ENCODE measurements around the gene TNFRSF14. TPM values are rescaled to one million over a fixed set of nuclear protein-coding genes. Genes with fewer than 3 reads are reported as not detected.

Gene TNFRSF14
- total RNA-seq, 1 donor, result 17.7 TPM

GRCh38 chr1:2558420-2558819 lies 2.2 kb downstream of the TNFRSF14 start:
- no peak for TF ChIP-seq CTCF (IDR thresholded peaks at IDR 0.05; ENCODE audit: insufficient read depth, low read depth, low read length)
- no peak overlapping the region for H3K4me3 ChIP-seq (ENCODE audit: low read depth, low read length)
- DNase-seq (ENCODE audit: low read depth), result no peak

DNA sequence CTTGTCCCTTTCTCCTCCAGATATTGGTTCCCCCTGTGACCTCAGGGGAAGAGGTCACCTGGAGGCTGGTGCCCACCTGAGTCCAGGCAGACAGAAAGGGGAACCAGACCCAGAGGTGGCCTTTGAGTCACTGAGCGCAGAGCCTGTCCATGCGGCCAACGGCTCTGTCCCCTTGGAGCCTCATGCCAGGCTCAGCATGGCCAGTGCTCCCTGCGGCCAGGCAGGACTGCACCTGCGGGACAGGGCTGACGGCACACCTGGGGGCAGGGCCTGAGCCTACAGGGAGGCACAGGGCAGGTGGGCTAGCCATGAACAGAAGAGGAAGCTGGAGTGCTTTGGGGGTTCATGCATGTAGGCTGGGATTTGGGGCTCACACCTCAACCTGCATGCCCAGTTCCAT lies 2.7 kb downstream of the TNFRSF14 start:
- no peak overlapping the region for H3K4me3 ChIP-seq (ENCODE audit: low read depth, low read length)
- DNase-seq (ENCODE audit: low read depth), result no peak
- no peak for TF ChIP-seq CTCF (IDR thresholded peaks at IDR 0.05; ENCODE audit: insufficient read depth, low read depth, low read length)

GRCh38 chr1:2559509-2560298 lies 3.5 kb downstream of the TNFRSF14 start:
- H3K4me3 ChIP-seq (ENCODE audit: low read depth, low read length), result no peak overlapping the region
- no peak for DNase-seq (ENCODE audit: low read depth)
- TF ChIP-seq CTCF (IDR thresholded peaks at IDR 0.05; ENCODE audit: insufficient read depth, low read depth, low read length), result no peak

DNA sequence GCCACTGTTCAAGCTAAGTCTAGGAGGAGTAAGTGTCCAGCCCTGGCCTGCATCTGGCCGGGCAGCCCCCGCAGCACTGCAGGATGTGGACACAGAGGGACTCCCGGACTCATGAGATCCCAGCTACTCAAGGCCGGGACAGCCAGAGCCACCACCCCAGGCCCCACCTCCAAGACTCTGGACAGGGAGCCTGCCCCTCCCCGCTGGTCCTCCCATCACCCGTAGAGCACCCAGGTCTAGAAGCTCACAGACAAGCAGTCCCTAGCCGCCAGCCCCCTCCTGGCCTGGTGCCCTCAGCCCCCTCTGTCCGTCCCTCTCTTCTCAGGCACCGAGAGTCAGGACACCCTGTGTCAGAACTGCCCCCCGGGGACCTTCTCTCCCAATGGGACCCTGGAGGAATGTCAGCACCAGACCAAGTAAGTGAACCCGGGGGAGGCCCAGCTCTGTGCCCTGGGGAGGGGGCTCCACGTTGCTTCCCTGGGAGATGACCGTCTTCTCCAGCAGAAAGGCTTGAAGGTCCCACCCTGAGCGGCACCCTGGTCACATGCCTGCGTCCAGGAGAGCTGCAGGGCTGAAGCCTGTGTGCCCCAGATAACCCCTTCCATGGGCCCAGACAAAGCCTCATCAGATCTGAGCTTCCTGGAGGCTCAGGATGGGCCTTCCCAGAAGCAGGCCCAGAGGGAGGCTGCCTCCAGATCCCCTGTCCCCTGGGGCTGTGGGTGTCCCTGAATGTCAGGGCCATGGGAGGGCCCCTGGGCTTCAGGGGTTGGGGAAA lies 4.3 kb downstream of the TNFRSF14 start:
- H3K4me3 ChIP-seq (ENCODE audit: low read depth, low read length), result no peak overlapping the region
- TF ChIP-seq CTCF (IDR thresholded peaks at IDR 0.05; ENCODE audit: insufficient read depth, low read depth, low read length), result no peak
- DNase-seq (ENCODE audit: low read depth), result no peak

DNA sequence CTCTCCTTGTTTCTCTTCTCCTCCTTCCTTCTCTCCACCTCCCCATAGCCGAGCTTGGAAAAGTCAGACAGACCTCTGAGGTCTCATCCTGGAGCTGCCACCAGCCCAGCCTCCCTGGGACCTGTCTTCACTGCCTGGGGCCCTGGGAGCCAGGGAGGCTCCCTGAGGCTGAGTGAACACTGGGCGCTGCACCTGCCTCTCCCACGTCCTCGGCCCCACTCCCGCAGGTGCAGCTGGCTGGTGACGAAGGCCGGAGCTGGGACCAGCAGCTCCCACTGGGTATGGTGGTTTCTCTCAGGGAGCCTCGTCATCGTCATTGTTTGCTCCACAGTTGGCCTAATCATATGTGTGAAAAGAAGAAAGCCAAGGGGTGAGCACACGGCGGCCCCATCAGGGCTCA lies 5.3 kb downstream of the TNFRSF14 start:
- DNase-seq (ENCODE audit: low read depth), result no peak
- no peak for TF ChIP-seq CTCF (IDR thresholded peaks at IDR 0.05; ENCODE audit: insufficient read depth, low read depth, low read length)
- H3K4me3 ChIP-seq (ENCODE audit: low read depth, low read length), result no peak overlapping the region

- no peak for DNase-seq (ENCODE audit: low read depth)
- TF ChIP-seq CTCF (IDR thresholded peaks at IDR 0.05; ENCODE audit: insufficient read depth, low read depth, low read length), result peak; percentile 44
- H3K4me3 ChIP-seq (ENCODE audit: low read depth, low read length), result no peak overlapping the region
Observed at GRCh38 chr1:2561898-2562895, 6.0 kb downstream of the TNFRSF14 start.

Data from fibroblast of villous mesenchyme (primary cell).